HG02678 (cell line): ENCODE measurements around the gene PLEKHB2.
"Not testable (repeated sequence)": the region's sequence is repeated elsewhere in the genome, so short reads cannot be mapped to it uniquely, and the experiment has no call there.

Experiments used
- ATAC-seq: cut with Tn5 transposase; IDR thresholded peaks from one replicate; pipeline ENCODE4 v1.9.1; 2021; ENCODE audit warnings: mild to moderate bottlenecking, moderate library complexity; ENCODE audit not compliant: unreplicated experiment

The PLEKHB2 gene, protein sequence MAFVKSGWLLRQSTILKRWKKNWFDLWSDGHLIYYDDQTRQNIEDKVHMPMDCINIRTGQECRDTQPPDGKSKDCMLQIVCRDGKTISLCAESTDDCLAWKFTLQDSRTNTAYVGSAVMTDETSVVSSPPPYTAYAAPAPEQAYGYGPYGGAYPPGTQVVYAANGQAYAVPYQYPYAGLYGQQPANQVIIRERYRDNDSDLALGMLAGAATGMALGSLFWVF

DNA sequence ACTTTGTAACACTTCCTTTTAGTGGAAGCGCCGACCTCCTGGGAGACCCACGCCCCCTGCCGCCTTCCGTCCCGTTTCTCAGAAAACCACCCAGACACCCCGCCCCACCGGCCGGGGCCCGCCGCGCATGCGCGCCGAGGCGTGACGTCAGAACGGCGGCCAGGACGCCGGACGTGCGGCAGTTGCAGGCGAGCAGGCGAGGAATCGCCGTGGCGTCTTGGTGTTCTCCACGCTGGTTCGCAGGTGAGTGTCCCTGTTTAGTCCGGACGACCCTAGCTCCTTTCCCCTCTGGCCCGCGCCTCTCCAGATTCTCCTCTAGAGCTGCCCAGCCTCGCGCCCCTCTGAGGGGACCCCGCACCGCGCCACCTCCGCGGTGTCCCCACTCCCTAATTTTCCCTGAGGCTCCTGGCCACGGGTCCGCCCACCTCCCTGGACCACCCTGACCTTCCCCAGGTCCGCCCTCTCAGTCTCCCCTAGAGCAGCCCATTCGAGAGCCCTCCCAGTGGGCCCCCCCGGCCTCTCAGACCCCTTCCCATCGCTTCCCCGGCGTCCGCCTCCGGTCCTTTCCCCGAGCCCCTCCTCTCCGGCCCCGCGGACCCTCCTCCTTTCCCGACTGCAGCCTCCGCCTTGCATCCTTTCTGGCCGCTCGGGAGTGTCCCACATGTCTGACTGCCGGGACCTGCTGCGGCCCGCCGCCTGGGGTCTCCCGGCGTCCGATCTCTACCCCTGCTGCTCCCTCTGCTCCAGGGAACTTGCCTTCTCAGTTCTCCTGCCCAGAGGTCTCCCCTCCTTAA, at the start of gene PLEKHB2:
PLEKHB2 (plus strand) TSS at position 181 of the 794 bp plus-strand sequence. CDS start 15,606 bp downstream, outside the sequence.
- ATAC-seq: peak; percentile 80

DNA sequence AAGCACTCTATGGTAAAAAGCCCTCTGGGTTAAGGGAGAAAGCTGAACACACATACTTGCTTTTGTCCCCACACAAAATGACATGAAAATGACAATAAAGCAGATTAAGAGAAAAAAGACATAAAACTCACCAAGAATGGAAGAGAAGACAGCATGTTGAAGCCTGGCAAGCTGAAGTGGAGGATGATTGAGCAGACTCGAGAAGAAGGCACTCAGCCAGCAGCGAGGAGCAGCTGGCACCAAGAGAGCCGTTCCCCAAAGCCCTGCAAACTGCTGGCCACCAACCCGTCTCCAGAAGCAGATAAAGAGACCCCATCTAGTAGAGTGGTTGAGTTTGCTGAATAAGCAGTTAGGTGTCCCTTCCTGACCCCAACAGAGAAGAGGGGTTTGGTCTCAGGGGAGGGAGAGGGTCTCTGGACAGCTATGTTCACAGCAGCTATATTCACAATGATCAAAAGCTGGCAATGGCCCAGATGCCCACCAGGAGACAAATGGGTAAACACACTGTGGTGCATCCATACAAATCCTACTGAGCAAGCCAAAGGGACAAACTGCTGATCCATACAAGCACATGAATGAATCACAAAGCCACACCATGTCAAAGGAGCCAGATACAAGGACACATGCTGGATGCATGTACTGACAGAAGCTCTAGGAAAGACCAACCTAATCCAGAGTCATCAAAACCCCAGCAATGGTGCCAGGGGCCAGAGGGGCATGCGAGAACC, 48.8 kb upstream of the PLEKHB2 start:
- ATAC-seq: no peak

DNA sequence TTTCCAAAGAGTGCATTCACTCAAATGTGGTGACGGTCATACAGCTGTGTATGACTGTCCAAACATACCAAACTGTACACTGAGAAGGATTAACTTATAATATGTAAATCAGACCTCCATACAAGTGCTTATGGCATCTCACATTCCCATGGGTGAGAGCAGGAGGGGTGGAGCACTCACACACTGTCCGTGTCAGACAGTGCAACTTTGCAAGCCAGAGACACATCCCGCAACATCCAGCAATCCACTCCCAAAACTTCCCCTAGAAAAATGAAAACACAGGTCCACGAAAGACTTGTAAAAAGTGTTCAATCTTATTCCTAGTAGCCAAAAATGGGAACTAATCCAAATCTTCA, 48.2 kb upstream of the PLEKHB2 start:
- ATAC-seq: no peak

DNA sequence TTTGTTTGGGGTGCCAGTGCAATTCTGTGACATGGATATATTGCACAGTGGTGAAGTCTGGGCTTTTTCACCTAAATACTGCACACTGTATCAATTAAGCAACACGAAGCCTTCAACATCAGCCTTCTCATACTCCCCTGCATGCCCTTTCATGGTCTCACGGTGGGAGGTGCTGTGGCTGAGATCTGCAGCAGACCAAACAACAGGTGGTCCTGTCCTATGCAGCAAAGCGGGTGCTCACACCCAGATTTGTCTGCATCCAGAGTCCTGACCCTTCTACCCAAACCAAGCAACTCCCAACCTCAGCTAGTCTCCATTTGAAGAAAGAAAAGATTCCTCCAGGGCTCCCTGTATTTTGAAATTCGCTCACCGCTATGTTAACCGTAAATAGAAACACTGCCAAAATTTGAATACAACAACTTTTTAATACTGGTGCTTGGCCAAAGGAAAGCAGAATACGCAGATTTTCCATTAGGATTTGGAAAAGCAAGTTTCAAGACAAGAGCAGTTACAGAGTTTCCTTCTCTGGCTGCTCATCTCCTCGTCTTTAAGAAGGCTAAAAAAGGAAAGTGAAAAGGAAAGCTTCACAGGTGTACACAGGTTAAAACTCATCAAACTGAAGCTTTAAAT, 46.8 kb upstream of the PLEKHB2 start:
- no peak for ATAC-seq

DNA sequence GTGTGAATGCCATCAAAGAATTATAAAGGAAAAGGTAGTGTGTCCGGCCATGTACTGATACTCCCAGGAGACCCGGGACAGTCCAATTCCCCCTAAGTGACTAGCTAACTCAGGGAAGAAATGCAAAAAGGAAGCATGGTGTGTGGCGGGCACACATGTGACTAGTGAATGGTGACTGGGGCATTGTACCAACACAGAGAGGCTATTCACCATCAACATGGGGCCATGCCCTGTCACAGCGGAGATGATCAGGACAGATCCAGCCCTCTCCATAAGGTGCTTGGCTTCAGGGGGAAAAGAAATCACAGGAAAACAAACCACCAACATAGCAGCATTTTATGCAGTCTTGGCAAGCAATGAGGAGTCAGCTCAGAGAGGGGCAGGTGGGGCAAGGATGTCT, 46.2 kb upstream of the PLEKHB2 start:
- ATAC-seq: no peak

DNA sequence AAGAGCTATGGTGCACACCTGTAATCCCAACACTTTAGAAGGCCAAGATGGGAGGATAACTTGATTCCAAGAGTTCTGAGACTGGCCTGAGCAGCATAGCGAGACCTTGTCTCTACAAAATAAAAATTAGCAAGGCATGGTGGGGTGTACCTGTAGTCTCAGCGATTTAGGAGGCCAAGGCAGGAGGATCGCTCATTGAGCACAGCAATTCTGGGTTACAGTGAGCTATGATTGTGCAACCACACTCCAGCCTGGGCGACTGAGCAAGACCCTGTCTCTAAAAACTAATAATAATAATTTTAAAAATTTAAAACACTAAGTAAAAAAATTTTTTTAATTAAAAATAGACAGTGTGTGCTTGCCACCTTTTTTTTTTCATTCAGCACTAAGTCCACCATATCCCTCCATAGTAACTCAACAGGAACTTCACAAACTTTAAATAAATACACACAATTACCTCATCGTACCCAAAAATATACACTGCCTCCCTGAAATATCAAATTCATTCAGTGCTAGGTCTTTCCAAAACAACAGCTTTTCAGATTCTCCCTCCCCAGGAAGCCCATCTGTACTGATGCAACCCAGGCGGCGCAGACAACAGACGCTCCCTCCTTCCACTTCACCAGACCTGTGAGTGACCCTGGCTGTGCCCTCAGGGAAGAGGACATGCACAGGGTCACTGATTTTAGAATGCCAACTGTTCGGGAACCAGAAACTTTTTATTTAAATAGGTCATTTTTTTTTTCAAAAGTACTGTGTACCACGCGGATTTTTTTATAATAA, 41.4 kb upstream of the PLEKHB2 start:
- no peak for ATAC-seq

DNA sequence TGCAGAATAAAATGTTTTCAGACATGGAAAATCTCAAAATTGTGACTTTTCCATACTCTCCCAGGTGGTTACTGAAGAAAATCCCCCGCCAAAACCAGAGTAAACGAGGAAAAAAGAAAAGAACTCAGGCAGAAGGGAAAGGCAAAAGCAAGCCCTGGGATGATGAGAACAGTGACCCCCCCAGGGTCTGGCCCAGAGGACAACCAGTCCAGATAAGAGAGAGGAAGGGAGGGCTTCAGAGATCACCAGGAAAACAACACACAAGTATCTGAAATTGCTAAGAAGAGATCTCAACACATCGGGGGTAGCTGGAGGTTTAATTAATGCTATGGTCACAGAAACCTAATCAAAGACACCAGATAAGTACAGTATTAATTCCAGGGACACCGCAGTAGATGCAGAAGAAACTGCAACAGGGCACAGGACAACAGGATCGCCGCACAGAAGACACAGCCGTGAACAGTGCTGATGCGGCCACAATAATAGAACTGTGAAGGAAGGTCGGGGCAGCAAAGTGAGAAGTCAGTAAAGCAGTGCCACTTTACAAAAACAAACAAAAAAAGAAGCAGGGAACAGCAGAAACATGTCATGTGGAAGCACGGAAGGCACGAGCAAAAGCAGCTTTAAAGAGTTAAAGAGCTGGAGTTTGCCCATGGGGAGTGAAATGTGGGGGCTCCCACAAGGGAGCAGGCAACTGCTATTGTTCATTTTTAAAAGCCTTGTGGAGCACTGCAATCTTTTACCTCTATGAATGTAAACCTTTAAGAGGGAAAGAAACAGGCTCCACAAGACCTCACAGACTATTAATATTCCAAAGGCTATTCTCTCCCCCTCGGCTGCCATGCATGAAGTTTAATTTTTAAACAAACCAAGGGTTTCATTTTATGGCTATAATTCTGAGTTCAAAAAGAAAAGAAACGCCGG, 40.3 kb upstream of the PLEKHB2 start:
- no peak for ATAC-seq

DNA sequence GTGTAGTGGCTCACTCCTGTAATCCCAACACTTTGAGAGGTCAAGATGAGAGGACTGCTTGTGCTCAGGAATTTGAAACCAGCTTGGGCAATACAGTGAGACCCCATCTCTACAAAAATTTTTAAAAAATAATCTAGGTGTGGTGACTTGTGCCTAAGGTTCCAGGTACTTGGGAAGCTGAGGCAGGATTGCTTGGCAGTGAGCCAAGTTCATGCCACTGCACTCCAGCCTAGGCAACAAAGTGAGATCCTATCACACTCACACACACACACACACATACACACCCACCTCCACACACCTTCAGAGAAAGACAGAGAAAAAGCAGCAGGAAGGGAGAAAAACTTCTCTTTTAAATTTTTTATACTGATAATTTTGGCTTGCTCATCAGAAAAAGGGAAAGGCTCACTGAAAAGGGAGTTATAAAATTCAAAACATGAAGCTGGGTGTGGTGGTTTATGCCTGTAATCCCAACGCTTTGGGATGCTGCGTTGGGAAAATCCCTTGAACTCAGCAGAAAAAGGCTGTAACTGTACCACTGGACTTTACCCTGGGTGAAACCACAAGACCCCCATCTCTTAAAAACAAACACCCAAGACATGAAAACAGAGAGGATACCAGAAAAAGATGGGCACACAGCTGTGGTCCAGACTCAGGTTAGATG, 37.5 kb upstream of the PLEKHB2 start:
- ATAC-seq: no peak

DNA sequence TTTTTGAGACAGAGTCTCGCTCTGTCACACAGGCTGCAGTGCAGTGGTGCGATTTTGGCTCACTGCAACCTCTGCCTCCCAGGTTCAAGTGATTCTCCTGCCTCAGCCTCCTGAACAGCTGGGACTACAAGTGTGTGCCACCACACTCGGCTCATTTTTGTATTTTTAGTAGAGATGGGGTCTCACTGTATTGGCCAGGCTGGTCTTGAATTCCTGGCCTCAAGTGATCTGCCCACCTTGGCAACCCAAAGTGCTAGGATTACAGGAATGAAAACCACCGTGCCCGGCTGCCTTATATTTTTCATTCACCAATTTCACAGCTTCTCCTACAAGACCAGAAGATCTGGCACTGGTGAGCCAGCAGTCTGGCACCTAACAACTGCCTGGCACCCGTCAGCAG, 37.0 kb upstream of the PLEKHB2 start:
- ATAC-seq: not testable (repeated sequence)

DNA sequence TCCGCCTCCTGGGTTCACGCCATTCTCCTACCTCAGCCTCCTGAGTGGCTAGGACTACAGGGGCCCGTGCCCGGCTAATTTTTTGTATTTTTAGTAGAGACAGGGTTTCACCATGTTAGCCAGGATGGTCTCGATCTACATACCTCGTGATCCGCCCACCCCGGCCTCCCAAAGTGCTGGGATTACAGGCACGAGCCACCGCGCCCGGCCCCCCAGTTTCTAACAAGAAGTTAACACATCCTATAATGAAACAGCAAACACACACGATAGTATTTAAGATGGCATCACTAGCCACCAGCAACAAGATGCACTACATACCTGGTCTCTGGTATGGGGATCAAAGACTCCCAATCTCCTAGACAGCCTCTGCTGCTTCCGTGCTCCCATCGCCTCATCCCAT, 29.6 kb upstream of the PLEKHB2 start:
- not testable (repeated sequence) for ATAC-seq

DNA sequence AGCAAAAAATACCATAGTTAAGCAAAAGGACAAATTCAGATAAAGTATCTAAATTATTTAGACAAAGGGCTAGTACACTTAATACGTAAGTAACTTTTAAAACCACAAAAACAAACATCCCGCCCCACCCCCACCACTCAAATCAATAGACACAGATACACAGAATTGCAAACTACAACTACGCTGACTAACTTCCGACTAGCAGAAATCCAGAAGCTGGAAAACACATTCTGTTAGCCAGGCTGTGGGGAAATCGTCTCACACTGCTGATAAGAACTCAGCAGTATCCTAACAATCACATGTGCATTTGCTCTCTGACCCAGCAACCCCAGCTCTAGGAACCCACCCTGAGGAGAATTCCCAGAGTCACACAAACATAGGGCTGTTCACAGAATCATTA, 28.4 kb upstream of the PLEKHB2 start:
- ATAC-seq: no peak

DNA sequence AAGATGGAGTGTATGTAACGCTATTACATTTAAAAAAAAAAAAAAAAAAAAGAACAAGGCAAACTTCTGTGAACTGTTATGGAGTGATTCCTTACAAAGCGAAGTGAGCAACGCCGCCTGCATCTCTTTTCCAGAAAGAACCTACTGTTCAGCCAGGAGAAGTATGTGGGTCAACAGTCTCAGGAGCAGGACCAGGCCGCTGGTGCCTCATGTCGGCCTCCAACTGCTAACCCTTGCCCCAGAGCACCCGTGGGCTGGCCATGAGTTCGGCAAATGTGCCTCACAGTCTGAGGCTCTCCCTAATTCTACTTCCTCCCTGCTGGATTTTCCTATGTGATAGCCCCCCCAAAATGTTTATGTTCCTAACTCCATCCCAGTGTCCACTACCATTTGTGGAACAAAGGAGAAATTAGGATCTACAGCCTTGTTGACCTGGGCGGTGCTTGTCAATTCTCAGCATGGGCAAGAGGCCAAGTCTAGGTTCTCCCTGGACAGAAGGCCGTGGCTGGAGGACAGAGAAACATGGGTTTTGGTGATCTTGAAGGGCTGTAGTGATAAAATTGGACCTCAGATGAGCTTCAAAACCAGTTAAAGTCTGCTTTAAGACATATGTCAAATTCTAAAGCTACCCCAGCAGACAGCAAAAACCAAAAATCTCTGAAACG, 27.8 kb upstream of the PLEKHB2 start:
- ATAC-seq: no peak

DNA sequence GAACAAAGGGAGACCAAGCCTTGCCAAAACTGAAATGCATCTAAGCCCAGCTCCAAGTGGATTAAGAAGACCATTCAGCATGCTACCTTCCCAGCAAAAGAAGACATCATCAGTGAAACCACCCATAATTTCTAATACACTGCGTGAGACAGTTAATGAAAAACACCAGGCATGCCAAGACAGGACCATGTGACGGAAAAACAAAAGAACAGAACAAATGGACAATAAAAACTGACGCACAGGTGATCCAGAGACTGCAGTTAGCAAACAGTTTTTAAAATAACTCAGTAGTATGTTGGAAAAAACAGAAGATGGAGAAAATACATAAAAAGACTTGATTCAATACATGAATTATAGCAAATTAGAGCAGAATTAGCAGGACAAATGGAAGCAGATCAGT, 27.2 kb upstream of the PLEKHB2 start:
- no peak for ATAC-seq

DNA sequence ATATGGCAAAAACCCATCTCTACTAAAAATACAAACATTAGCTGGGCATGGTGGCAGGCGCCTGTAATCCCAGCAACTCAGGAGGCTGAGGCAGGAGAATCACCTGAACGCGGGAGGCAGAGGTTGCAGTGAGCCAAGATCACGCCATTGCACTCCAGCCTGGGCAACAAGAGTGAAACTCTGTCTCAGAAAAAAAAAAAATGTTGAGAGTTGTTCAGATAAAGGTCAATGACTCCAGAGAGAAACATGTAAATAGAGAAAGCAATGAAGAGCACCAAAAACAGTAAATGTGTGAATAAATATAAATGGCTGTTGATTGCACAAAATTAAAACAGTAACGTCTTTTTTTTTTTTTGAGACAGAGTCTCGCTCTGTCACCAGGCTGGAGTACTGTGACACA, 25.2 kb upstream of the PLEKHB2 start:
- not testable (repeated sequence) for ATAC-seq

DNA sequence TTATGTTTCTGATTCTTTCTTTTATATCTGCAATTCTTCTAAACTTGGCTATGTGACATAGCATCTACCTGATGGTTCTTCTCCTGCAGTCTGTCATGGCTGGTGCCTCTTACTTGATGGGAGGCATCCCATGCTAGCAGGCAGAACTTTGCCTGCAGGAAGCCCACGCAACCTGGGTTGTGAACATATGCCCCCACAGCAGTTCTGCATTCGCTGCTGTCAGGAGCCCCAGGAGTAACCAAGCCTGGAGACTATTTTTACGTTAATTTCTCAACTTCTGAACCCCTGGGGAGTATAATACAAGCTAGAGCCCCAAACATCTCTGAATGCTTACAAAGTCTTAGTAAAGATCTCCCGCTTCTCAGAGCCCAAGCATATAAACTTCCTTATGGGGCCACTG, 23.9 kb upstream of the PLEKHB2 start:
- no peak for ATAC-seq

DNA sequence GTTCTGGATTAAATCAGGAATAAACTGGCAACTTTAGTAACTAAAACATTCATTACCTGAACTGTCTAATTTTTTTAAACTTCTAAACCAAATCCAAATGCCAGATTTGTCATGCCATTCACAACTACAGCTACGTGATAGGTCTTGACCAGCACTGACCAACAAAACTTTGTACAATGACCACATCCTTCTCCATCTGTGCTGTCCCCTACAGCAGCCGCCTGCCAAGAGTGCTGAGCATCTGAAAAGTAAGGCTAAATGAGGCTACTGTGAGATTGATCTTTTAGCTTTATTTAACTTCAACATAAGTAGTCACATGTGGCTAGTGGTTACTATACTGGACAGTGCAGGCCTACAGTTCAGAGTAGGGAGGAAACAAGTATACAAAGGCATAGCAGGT, 19.5 kb upstream of the PLEKHB2 start:
- no peak for ATAC-seq

DNA sequence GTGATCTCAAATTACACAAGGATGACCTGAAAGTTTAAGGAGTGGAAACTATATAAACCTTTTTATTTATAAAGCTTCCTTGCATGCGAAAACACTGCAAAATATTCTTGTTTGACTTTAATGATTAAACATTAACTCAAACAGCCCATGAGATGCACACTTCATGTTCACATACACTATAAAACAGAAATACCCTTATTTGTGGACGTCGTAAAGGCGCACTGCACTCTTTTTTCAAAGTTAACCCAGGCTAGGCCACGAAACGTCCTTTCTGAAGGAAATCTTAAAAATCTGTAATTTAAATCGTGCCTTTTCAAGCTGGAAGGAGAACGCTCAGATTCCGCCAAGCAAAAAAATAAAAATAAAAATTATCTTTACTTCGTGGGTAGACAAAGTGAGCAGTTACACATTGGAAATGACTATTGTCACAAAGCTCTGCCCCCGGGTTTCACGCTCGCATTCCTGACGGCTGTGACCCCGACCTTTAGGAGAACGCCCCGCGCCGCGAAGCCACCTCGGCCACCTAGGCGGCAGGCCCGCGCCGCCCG, 12.6 kb upstream of the PLEKHB2 start:
- ATAC-seq: no peak

DNA sequence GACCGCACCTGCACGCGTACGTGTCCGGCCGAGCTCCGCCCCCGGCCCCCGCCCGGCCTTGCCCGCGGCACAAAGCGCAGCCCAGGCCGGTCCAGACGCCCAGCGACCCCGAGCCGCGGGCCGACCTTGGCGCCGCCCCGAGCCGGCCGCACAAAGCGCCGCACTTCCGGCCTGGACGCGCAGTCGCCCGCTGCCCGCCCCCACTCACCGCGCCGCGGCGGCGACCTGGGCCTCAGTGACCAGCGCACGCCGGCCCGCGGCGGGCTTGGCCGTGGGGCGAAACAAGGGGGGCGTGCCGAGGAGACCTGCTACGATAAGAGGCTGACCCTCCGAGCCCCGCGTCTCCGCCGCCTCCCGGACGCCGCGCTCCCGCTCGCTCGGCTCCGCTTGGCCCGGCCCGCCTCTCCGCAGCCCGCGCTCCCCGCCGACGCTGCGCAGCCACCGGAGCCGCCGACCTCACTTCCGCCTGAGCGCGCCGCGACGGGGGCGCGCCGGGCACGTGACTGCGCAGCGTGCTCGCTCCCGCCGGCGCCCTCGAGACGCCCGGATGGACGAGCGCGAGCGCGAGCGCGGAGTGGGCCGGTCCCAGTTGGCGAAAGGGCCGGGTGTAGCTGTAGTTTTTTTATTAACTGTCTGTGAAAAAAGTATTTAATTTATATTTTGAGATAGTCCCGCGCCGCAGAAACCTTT, 12.0 kb upstream of the PLEKHB2 start, which contains the start of gene FAM168B:
FAM168B (minus strand) TSS at position 455 of the 690 bp plus-strand sequence. CDS start 10,814 bp downstream, outside the sequence.
- peak; percentile 80 for ATAC-seq
